K562 (cell line): Measurements from ENCODE around the gene CAGE1. TPM values are rescaled to one million over a fixed set of nuclear protein-coding genes. Genes with fewer than 3 reads are reported as not detected.

Experiments used
- ATAC-seq: fragments of 200-7000 bp; cut with Tn5 transposase; 3 replicates; pipeline ENCODE4 v1.9.1; 2020; ENCODE audit warnings: moderate library complexity
- BruUV-seq: library from RNA; stranded (reverse); fragments of 400-500 nt; replicated peaks from 2 replicates; lab custom pipeline; 2021; lab: Mats Ljungman, UMichigan
- CTCF ChIA-PET: fragments of 300-600 bp; formaldehyde crosslinking; extraction: SDS; loops from one replicate; lab custom pipeline; 2021; ENCODE audit warnings: low intra/inter-chr PET ratio; lab: Yijun Ruan, JAX
- POLR2A ChIA-PET: fragments of 300-600, 350-650 bp; sonication (Branson Sonifier 250); formaldehyde crosslinking; extraction: SDS; loops from one replicate; lab custom pipeline; 2021; ENCODE audit warnings: antibody characterized with exemption, inconsistent platforms; lab: Yijun Ruan, JAX
- DNase-seq, 4 experiments: peaks; one replicate each; pipeline versions ENCODE4 v3.0.0 to v3.0.0-alpha.2; 2011 to 2018; ENCODE audit warnings: low spot score in 3 of 4, mixed read lengths in 3 of 4; ENCODE audit errors: extremely low read depth in 1 of 4
- FAIRE-seq: peaks from 2 replicates; lab custom pipeline; 2011; peaks lifted over from hg19 to GRCh38; lab: Jason Lieb, UNC
- H2AFZ ChIP-seq: 2 replicates; pipeline ENCODE4 v1.6.0; 2011; ENCODE audit warnings: low read depth, low read length, control low read depth, inconsistent platforms
- H3K27ac ChIP-seq: fragments of 200-600 bp; 3 replicates; pipeline ENCODE4 v1.8.0; 2011; ENCODE audit warnings: low read depth, mild to moderate bottlenecking, control low read depth, inconsistent platforms, low read length, moderate library complexity, mixed read lengths; ENCODE audit errors: extremely low read depth
- H3K27me3 ChIP-seq, 2 experiments: fragments of 300-600 bp in 1 of 2; 2 replicates in 1 of 2; 3 replicates in 1 of 2; pipeline versions ENCODE4 v1.6.0 to v1.8.0; 2011; ENCODE audit warnings: inconsistent platforms in 2 of 2, low read length in 2 of 2, mild to moderate bottlenecking in 1 of 2, mixed read lengths in 1 of 2, moderate library complexity in 1 of 2; ENCODE audit not compliant: control insufficient read depth in 2 of 2, insufficient read depth in 2 of 2
- H3K36me3 ChIP-seq: fragments of 300-600 bp; 3 replicates; pipeline ENCODE4 v1.8.0; 2011; ENCODE audit warnings: mild to moderate bottlenecking, low read length, inconsistent platforms; ENCODE audit not compliant: control insufficient read depth, insufficient read depth
- H3K4me1 ChIP-seq, 2 experiments: fragments of 200-600 bp in 1 of 2; replicated peaks in 1 of 2; 2 replicates in 1 of 2; 3 replicates in 1 of 2; pipeline versions ENCODE4 v1.5.1 to v1.8.0; 2011; ENCODE audit warnings: inconsistent platforms in 2 of 2, low read length in 2 of 2, mild to moderate bottlenecking in 1 of 2, mixed read lengths in 1 of 2, moderate library complexity in 1 of 2; ENCODE audit not compliant: control insufficient read depth in 2 of 2, insufficient read depth in 2 of 2
- H3K4me2 ChIP-seq: 2 replicates; pipeline ENCODE4 v1.6.1; 2011; ENCODE audit warnings: low read length, control low read depth, inconsistent platforms, mixed read lengths; ENCODE audit not compliant: insufficient read depth
- H3K4me3 ChIP-seq: fragments of 200-600 bp; sonication (generic), shearing (Covaris generic); 2 replicates; pipeline ENCODE4 v1.5.1; 2016; ENCODE audit warnings: control low read depth, inconsistent platforms
- H3K79me2 ChIP-seq: fragments of 200-600 bp; 3 replicates; pipeline ENCODE4 v1.8.0; 2011; ENCODE audit warnings: low read length, inconsistent platforms; ENCODE audit not compliant: control insufficient read depth, insufficient read depth
- H3K9ac ChIP-seq, 2 experiments: 2 replicates each; pipeline versions ENCODE4 v1.6.0 to v1.6.1; 2011; ENCODE audit warnings: low read depth in 2 of 2, low read length in 2 of 2, control low read depth in 1 of 2, inconsistent platforms in 1 of 2, mild to moderate bottlenecking in 1 of 2, mixed read lengths in 1 of 2; ENCODE audit not compliant: insufficient read depth in 1 of 2
- H3K9me1 ChIP-seq: one replicate; pipeline ENCODE4 v1.6.0; 2011; ENCODE audit warnings: inconsistent platforms, mild to moderate bottlenecking, low read length, moderate library complexity; ENCODE audit not compliant: control insufficient read depth, insufficient read depth
- H3K9me3 ChIP-seq: replicated peaks from 2 replicates; pipeline ENCODE4 v1.5.1; 2011; ENCODE audit warnings: low read depth, low read length, inconsistent platforms; ENCODE audit not compliant: control insufficient read depth, insufficient read depth
- H4K20me1 ChIP-seq: replicated peaks from 2 replicates; pipeline ENCODE4 v1.6.1; 2011; ENCODE audit warnings: low read length, inconsistent platforms, mixed read lengths; ENCODE audit not compliant: control insufficient read depth, insufficient read depth
- CBX8 ChIP-seq: fragments of 200-600 bp; sonication (generic); IDR thresholded peaks from 2 replicates; pipeline ENCODE4 v1.6.1; 2012; ENCODE audit warnings: borderline replicate concordance, mixed run types, low read depth, mild to moderate bottlenecking, moderate library complexity, mixed read lengths, low read length, control low read depth, inconsistent platforms; ENCODE audit not compliant: poor library complexity, severe bottlenecking; ENCODE audit errors: extremely low read depth
- HLTF ChIP-seq: fragments of 450-650 bp; IDR thresholded peaks from 2 replicates; pipeline ENCODE4 v1.6.1; 2016
- KLF16 ChIP-seq: IDR thresholded peaks from 2 replicates; pipeline ENCODE4 v1.6.1; 2016; ENCODE audit warnings: antibody characterized with exemption
- MEF2A ChIP-seq: IDR thresholded peaks from 2 replicates; pipeline ENCODE4 v1.6.1; 2011; ENCODE audit warnings: low read depth, mild to moderate bottlenecking, low read length, moderate library complexity; ENCODE audit not compliant: control insufficient read depth
- NFIC ChIP-seq: fragments of 450-650 bp; IDR thresholded peaks from 2 replicates; pipeline ENCODE4 v1.6.1; 2017; ENCODE audit warnings: mild to moderate bottlenecking, inconsistent platforms
- RBFOX2 ChIP-seq: fragments of 200-400 bp; formaldehyde crosslinking; IDR thresholded peaks from 2 replicates; pipeline ENCODE4 v1.6.1; 2017; ENCODE audit warnings: low read depth, mild to moderate bottlenecking, low read length, moderate library complexity
- TCF7L2 ChIP-seq: fragments of 150-350 bp; IDR thresholded peaks from 2 replicates; pipeline ENCODE4 v1.6.1; 2016; ENCODE audit warnings: low read depth, mild to moderate bottlenecking, low read length, moderate library complexity
- ZEB2 ChIP-seq: fragments of 450-650 bp; IDR thresholded peaks from 2 replicates; pipeline ENCODE4 v1.6.1; 2016
- ZNF740 ChIP-seq, 3 experiments: fragments of 200-800 bp in 1 of 3; sonication (Bioruptor generic) in 1 of 3; sonication (generic) in 1 of 3; formaldehyde crosslinking in 1 of 3; IDR thresholded peaks; 2 replicates each; pipeline versions ENCODE4 v1.6.1 to v1.8.0; 2016 to 2022; ENCODE audit warnings: mild to moderate bottlenecking in 2 of 3, missing compliant biosample characterization in 2 of 3, missing genetic modification characterization in 2 of 3, missing genetic modification reagents in 1 of 3
- ZNF75A ChIP-seq: fragments of 450-650 bp; formaldehyde crosslinking; IDR thresholded peaks from 2 replicates; pipeline ENCODE4 v1.4.0; 2020; ENCODE audit warnings: mild to moderate bottlenecking
- ZSCAN29 ChIP-seq: fragments of 450-650 bp; IDR thresholded peaks from 2 replicates; pipeline ENCODE4 v1.6.1; 2017
- WGBS: fragments of 100-300 bp; shearing (Covaris generic); methylation state at CpG from one replicate; pipeline ENCODE4 v1.1.6; 2016; ENCODE audit warnings: low coverage, mixed read lengths; ENCODE audit not compliant: insufficient coverage; ENCODE audit errors: missing lambda C conversion rate; 5-methylcytosine and 5-hydroxymethylcytosine counted together
- in situ Hi-C: fragments of 300-500 bp; cut with MboI; formaldehyde crosslinking; loops from 4 replicates; pipeline ENCODE4 v1.15.0; 2018; ENCODE audit warnings: inconsistent platforms, mixed read lengths
- intact Hi-C: fragments of 100-400 bp; cut with micrococcal nuclease; formaldehyde crosslinking; loops from 2 replicates; pipeline ENCODE4 v1.14.2; 2022
- polyA plus RNA-seq, 8 experiments: library from polyadenylated mRNA; depleted of rRNA in 4 of 8; stranded (reverse) in 5 of 8; unstranded in 3 of 8; fragments of >200 nt; fragmentation: Nextera tagmentation in 2 of 8; fragmentation: Illumina TruSeq in 1 of 8; extraction: Ambion mirVana in 2 of 8; extraction: Trizol in 1 of 8; gene quantifications; 2 replicates each; pipeline versions ENCODE4 v1.2.1 to v1.2.3, GENCODE V29; 2011 to 2014; ENCODE audit warnings: inconsistent platforms in 1 of 8, missing spikeins in 1 of 8
- total RNA-seq, 7 experiments: library from RNA; depleted of rRNA in 6 of 7; stranded (reverse); fragments of >200 nt in 6 of 7; fragmentation: Illumina TruSeq in 2 of 7; extraction: Trizol in 2 of 7; gene quantifications; 2 replicates each; pipeline versions ENCODE4 v1.2.1 to v1.2.3, GENCODE V29; 2011 to 2021; ENCODE audit warnings: low replicate concordance in 1 of 7

The CAGE1 gene
- total and polyA plus RNA-seq, 9 of the 15 experiments (the other 6 are each of a cell fraction or from before 2014, with no cell fraction given): 0.13 to 0.33 (median 0.18) TPM; not detected in 4

- 11% methylated on average over 23 of the region's 24 CpGs for WGBS
- CTCF ChIA-PET: no interaction called here
- intact Hi-C loops (no loop called here), in situ Hi-C loops (no loop called here)
- Histone ChIP-seq H3K4me2 (peak overlapping the region; percentile 23; the same call in 1 of the 2 replicates), H3K4me3 (no peak overlapping the region), H3K9me3 (peaks cover 2% of the 10 kb centered on the region; the same call in 1 of the 2 replicates), H3K9me1 (no peaks in the 10 kb centered on the region), H3K27me3 (peaks cover 22 to 46% of the 10 kb centered on the region in 2 experiments; a peak in 4 of 5 replicates), H3K27ac (no peak overlapping the region), H3K79me2 (no peaks in the 10 kb centered on the region), H3K9ac (peak overlapping the region in 1 of 2 experiments; percentile 73; a peak in 2 of 4 replicates), H4K20me1 (no peaks in the 10 kb centered on the region), H3K36me3 (no peaks in the 10 kb centered on the region), H2AFZ (peak overlapping the region; percentile 67), H3K4me1 (peaks cover 0 to 8% of the 10 kb centered on the region in 2 experiments; a peak in 3 of 5 replicates)
- TF ChIP-seq ZNF740 (CRISPR knock-in tag; IDR thresholded peaks at IDR 0.05) (no peak), ZNF740 (tag; IDR thresholded peaks at IDR 0.05) (no peak), MEF2A (no peak), ZNF75A (CRISPR knock-in tag) (no peak), HLTF (no peak), TCF7L2 (no peak), KLF16 (no peak), ZSCAN29 (no peak), NFIC (peak; percentile 22; the same call in 1 of the 2 replicates), ZEB2 (no peak), RBFOX2 (no peak), CBX8 (peak; percentile 45)
- peak in 1 of 4 experiments; percentile 39 for DNase-seq
- peak; percentile 80 for ATAC-seq
- POLR2A ChIA-PET: interaction anchor here (0.8 kb wide), 1 partner anchor 27 kb away, joined by 3 read pairs; no protein-coding TSS in a partner anchor
- no peak for FAIRE-seq
- no TSS peak for BruUV-seq
These were observed 42.3 kb upstream of the CAGE1 start for GRCh38 chr6:7431674-7432390.
